ENCODE measurements around the gene TMEM176A. TPM values are rescaled to one million over a fixed set of nuclear protein-coding genes. Genes with fewer than 3 reads are reported as not detected.

The TMEM176A gene, protein sequence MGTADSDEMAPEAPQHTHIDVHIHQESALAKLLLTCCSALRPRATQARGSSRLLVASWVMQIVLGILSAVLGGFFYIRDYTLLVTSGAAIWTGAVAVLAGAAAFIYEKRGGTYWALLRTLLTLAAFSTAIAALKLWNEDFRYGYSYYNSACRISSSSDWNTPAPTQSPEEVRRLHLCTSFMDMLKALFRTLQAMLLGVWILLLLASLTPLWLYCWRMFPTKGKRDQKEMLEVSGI
- polyA plus RNA-seq (2013, experiment 1 of 2): 0.59 TPM
- 0.53 TPM for polyA plus RNA-seq (2013, experiment 2 of 2)

DNA sequence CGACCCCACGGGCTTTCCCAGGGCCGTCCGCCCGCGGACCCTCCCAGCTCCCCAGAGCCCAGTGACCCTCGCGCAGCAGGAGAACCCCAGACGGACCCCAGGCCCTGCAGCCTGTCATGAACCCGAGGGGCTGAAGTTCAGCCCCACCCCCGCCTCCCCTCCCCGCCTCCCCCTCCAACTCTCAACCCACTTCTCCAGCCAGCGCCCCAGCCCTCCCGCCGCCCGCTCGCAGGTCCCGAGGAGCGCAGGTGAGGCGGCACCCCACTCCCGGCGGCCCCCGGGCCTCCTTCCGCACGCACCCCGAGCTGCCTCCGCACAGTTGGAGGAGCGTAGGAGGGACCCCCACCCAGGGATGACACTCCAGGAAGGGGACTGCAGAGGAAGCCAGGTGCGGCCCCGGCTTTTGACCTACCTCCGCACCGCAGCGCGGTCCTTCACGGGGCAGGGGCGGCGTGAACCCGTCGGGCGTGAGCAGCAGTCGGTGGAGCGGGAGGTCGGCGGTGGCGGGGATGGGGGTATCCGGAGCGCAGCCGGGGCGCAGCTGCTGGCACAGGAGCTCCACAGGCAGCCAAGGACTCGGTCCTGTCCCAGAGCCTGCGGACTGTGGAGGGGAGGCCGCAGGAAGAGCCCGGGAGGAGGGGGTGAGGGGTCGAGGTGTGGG, at the start of gene TMEM176A:
TSS of gene TMEM176A (plus strand) at position 189 of the 661 bp plus-strand sequence. CDS start 782 bp downstream, outside the sequence.
- Histone ChIP-seq H3K18ac (ENCODE audit: low read length) (peak within 1 kb of the TSS; percentile 76), H3K9ac (ENCODE audit: low read depth, low read length, poor library complexity) (peak within 1 kb of the TSS; percentile 45), H3K4me2 (ENCODE audit: insufficient read depth, low read length, poor library complexity, severe bottlenecking) (peak within 1 kb of the TSS; percentile 79), H3K79me1 (ENCODE audit: low read depth, low read length) (no peaks in the 10 kb centered on the region), H2AK5ac (ENCODE audit: low read depth, low read length) (peak within 1 kb of the TSS; percentile 52), H3K27me3 (ENCODE audit: control insufficient read depth in 3 of 3, insufficient read depth in 3 of 3, low read depth in 1 of 3, low read length in 3 of 3) (peaks cover 13 to 65% (median 35%) of the 10 kb centered on the region in 3 experiments), H3K4ac (ENCODE audit: low read length) (no peak within 1 kb of the TSS), H2BK12ac (ENCODE audit: low read length) (peak within 1 kb of the TSS; percentile 14), H2BK5ac (ENCODE audit: low read length) (peak within 1 kb of the TSS; percentile 7), H4K91ac (ENCODE audit: low read depth, low read length, poor library complexity) (no peak within 1 kb of the TSS), H3K23ac (ENCODE audit: low read depth, low read length, poor library complexity) (peak within 1 kb of the TSS; percentile 6), H3K9me3 (replicated peaks in 1 of 2; ENCODE audit: control insufficient read depth in 2 of 2, insufficient read depth in 1 of 2, low read depth in 1 of 2, low read length in 2 of 2) (no peaks in the 10 kb centered on the region), H3K14ac (ENCODE audit: low read length) (peak within 1 kb of the TSS; percentile 73), H2BK15ac (ENCODE audit: low read length) (peak within 1 kb of the TSS; percentile 55), H2AFZ (ENCODE audit: low read length) (peak within 1 kb of the TSS; percentile 29), H3K27ac (replicated peaks; ENCODE audit: low read length) (no peak within 1 kb of the TSS), H3K4me3 (ENCODE audit: low read length in 2 of 2) (peak within 1 kb of the TSS in 1 of 2 donors; percentile 66), H4K8ac (ENCODE audit: low read depth, low read length) (no peak within 1 kb of the TSS), H2BK120ac (ENCODE audit: low read depth, low read length) (no peak within 1 kb of the TSS), H3K4me1 (ENCODE audit: control insufficient read depth in 2 of 2, insufficient read depth in 1 of 2, low read depth in 1 of 2, low read length in 2 of 2) (peaks cover 0 to 2% of the 10 kb centered on the region in 2 donors), H3K36me3 (replicated peaks in 1 of 2; ENCODE audit: control insufficient read depth in 2 of 2, insufficient read depth in 2 of 2, low read length in 2 of 2) (no peaks in the 10 kb centered on the region)
- DNase-seq (ENCODE audit: low spot score): no peak
- no CpG with 5 or more reads among the region's 54 CpGs for WGBS, 2 donors (ENCODE audit: extremely low coverage in 2 of 2, insufficient read length in 2 of 2, insufficient replicate concordance in 1 of 2)

DNA sequence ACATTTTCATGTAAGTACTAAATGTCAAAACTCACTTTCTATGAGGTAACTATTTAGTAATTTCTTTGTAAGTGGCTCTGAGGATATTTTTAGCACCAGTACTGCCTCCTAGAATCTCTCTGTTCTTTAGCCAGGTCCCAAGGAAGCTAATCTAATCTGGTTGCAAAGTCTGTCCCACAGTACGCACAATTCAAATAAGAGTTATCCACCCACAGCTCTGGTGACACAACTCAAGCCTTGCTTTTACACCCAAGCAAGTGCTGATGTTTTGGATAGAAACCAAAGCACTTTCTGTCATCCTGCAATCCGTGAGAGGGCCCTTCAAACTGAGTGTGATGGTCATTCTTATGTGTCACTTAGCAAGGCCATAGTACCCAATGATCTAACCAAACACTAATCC, 48.9 kb upstream of the TMEM176A start:
- Histone ChIP-seq H3K27me3 (ENCODE audit: control insufficient read depth in 3 of 3, insufficient read depth in 3 of 3, low read depth in 1 of 3, low read length in 3 of 3) (no peaks in the 10 kb centered on the region), H3K9me3 (replicated peaks in 1 of 2; ENCODE audit: control insufficient read depth in 2 of 2, insufficient read depth in 1 of 2, low read depth in 1 of 2, low read length in 2 of 2) (no peaks in the 10 kb centered on the region), H2AFZ (ENCODE audit: low read length) (no peak overlapping the region), H2BK12ac (ENCODE audit: low read length) (no peak overlapping the region), H3K36me3 (replicated peaks in 1 of 2; ENCODE audit: control insufficient read depth in 2 of 2, insufficient read depth in 2 of 2, low read length in 2 of 2) (no peaks in the 10 kb centered on the region), H3K4ac (ENCODE audit: low read length) (no peak overlapping the region), H3K4me1 (ENCODE audit: control insufficient read depth in 2 of 2, insufficient read depth in 1 of 2, low read depth in 1 of 2, low read length in 2 of 2) (no peaks in the 10 kb centered on the region), H4K8ac (ENCODE audit: low read depth, low read length) (no peak overlapping the region), H2AK5ac (ENCODE audit: low read depth, low read length) (no peak overlapping the region), H3K4me2 (ENCODE audit: insufficient read depth, low read length, poor library complexity, severe bottlenecking) (no peak overlapping the region), H3K18ac (ENCODE audit: low read length) (no peak overlapping the region), H2BK15ac (ENCODE audit: low read length) (no peak overlapping the region), H3K79me1 (ENCODE audit: low read depth, low read length) (no peaks in the 10 kb centered on the region), H2BK120ac (ENCODE audit: low read depth, low read length) (no peak overlapping the region), H3K23ac (ENCODE audit: low read depth, low read length, poor library complexity) (no peak overlapping the region), H3K4me3 (ENCODE audit: low read length in 2 of 2) (no peak overlapping the region), H2BK5ac (ENCODE audit: low read length) (no peak overlapping the region), H3K14ac (ENCODE audit: low read length) (no peak overlapping the region), H3K9ac (ENCODE audit: low read depth, low read length, poor library complexity) (no peak overlapping the region), H3K27ac (replicated peaks; ENCODE audit: low read length) (no peak overlapping the region), H4K91ac (ENCODE audit: low read depth, low read length, poor library complexity) (no peak overlapping the region)
- no CpG with 5 or more reads among the region's 2 CpGs for WGBS, 2 donors (ENCODE audit: extremely low coverage in 2 of 2, insufficient read length in 2 of 2, insufficient replicate concordance in 1 of 2)
- DNase-seq (ENCODE audit: low spot score): no peak

DNA sequence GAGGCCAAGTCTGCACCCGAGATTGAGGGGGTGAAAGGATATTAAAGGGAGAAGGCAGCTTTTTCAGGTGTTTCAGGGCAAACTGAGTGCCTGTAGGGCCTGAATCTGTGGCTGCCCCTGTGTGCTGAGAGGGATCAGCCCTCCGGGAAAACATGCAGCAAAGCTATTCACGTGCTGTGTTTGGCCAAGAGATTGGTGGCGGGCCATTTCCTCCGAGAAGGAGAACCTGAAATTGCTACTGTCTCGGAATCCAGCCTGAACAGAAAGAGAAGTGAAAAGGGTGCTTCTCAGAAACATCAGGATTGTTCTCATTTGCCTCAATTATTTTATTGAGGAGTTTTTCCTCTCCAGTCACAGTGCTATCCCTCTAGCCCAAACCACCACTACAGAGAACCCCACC, 47.3 kb upstream of the TMEM176A start:
- Histone ChIP-seq H2BK120ac (ENCODE audit: low read depth, low read length) (no peak overlapping the region), H3K9ac (ENCODE audit: low read depth, low read length, poor library complexity) (no peak overlapping the region), H4K8ac (ENCODE audit: low read depth, low read length) (no peak overlapping the region), H3K18ac (ENCODE audit: low read length) (no peak overlapping the region), H3K79me1 (ENCODE audit: low read depth, low read length) (no peaks in the 10 kb centered on the region), H3K4me2 (ENCODE audit: insufficient read depth, low read length, poor library complexity, severe bottlenecking) (no peak overlapping the region), H3K4me1 (ENCODE audit: control insufficient read depth in 2 of 2, insufficient read depth in 1 of 2, low read depth in 1 of 2, low read length in 2 of 2) (no peaks in the 10 kb centered on the region), H3K27me3 (ENCODE audit: control insufficient read depth in 3 of 3, insufficient read depth in 3 of 3, low read depth in 1 of 3, low read length in 3 of 3) (no peaks in the 10 kb centered on the region), H3K36me3 (replicated peaks in 1 of 2; ENCODE audit: control insufficient read depth in 2 of 2, insufficient read depth in 2 of 2, low read length in 2 of 2) (no peaks in the 10 kb centered on the region), H3K4me3 (ENCODE audit: low read length in 2 of 2) (no peak overlapping the region), H4K91ac (ENCODE audit: low read depth, low read length, poor library complexity) (no peak overlapping the region), H2AFZ (ENCODE audit: low read length) (no peak overlapping the region), H3K23ac (ENCODE audit: low read depth, low read length, poor library complexity) (no peak overlapping the region), H3K14ac (ENCODE audit: low read length) (no peak overlapping the region), H3K4ac (ENCODE audit: low read length) (no peak overlapping the region), H2AK5ac (ENCODE audit: low read depth, low read length) (no peak overlapping the region), H2BK12ac (ENCODE audit: low read length) (no peak overlapping the region), H3K9me3 (replicated peaks in 1 of 2; ENCODE audit: control insufficient read depth in 2 of 2, insufficient read depth in 1 of 2, low read depth in 1 of 2, low read length in 2 of 2) (no peaks in the 10 kb centered on the region), H2BK5ac (ENCODE audit: low read length) (no peak overlapping the region), H2BK15ac (ENCODE audit: low read length) (no peak overlapping the region), H3K27ac (replicated peaks; ENCODE audit: low read length) (no peak overlapping the region)
- no peak for DNase-seq (ENCODE audit: low spot score)
- WGBS, 2 donors (ENCODE audit: extremely low coverage in 2 of 2, insufficient read length in 2 of 2, insufficient replicate concordance in 1 of 2): no CpG with 5 or more reads among the region's 6 CpGs

DNA sequence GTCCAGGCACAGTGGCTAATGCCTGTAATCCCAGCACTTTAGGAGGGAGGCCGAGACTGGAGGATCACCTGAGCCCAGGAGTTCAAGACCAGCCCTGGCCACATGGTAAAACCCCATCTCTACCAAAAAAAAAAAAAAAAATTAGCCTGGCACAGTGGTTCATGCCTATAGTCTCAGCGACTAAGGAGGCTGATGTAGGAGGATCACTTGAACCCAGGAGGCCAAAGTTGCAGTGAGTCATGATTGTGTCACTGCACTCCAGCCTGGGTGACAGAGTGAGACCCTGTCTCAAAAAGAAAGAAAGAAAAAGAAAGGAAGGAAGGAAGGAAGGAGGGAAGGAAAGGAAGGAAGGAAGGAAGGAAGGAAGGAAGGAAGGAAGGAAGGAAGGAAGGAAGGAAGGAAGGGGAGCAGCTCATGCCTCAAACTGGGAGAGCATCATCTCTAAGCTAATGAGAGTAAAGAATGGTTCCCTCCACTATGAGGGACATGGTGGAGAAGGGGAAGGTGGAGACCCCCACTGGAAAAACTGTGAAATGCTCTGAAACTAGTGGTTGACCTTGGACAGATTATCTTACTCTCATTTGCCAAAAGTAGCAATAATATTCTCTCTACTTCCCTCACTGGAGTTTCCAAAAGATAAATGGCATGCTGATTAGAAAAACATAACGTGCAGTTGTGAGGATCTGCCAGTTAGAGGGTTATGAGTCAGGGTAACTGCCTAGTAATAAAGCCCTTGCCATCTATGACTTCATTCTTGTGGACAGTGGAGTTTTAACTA, 46.6 kb upstream of the TMEM176A start:
- Histone ChIP-seq H2BK120ac (ENCODE audit: low read depth, low read length) (no peak overlapping the region), H3K9me3 (replicated peaks in 1 of 2; ENCODE audit: control insufficient read depth in 2 of 2, insufficient read depth in 1 of 2, low read depth in 1 of 2, low read length in 2 of 2) (no peaks in the 10 kb centered on the region), H3K18ac (ENCODE audit: low read length) (no peak overlapping the region), H3K4ac (ENCODE audit: low read length) (no peak overlapping the region), H3K36me3 (replicated peaks in 1 of 2; ENCODE audit: control insufficient read depth in 2 of 2, insufficient read depth in 2 of 2, low read length in 2 of 2) (no peaks in the 10 kb centered on the region), H4K91ac (ENCODE audit: low read depth, low read length, poor library complexity) (no peak overlapping the region), H2AK5ac (ENCODE audit: low read depth, low read length) (no peak overlapping the region), H3K27me3 (ENCODE audit: control insufficient read depth in 3 of 3, insufficient read depth in 3 of 3, low read depth in 1 of 3, low read length in 3 of 3) (no peaks in the 10 kb centered on the region), H2AFZ (ENCODE audit: low read length) (no peak overlapping the region), H2BK12ac (ENCODE audit: low read length) (no peak overlapping the region), H4K8ac (ENCODE audit: low read depth, low read length) (no peak overlapping the region), H3K23ac (ENCODE audit: low read depth, low read length, poor library complexity) (no peak overlapping the region), H3K9ac (ENCODE audit: low read depth, low read length, poor library complexity) (no peak overlapping the region), H3K4me1 (ENCODE audit: control insufficient read depth in 2 of 2, insufficient read depth in 1 of 2, low read depth in 1 of 2, low read length in 2 of 2) (no peaks in the 10 kb centered on the region), H3K14ac (ENCODE audit: low read length) (no peak overlapping the region), H3K4me3 (ENCODE audit: low read length in 2 of 2) (no peak overlapping the region), H3K79me1 (ENCODE audit: low read depth, low read length) (no peaks in the 10 kb centered on the region), H2BK5ac (ENCODE audit: low read length) (no peak overlapping the region), H3K27ac (replicated peaks; ENCODE audit: low read length) (no peak overlapping the region), H2BK15ac (ENCODE audit: low read length) (no peak overlapping the region), H3K4me2 (ENCODE audit: insufficient read depth, low read length, poor library complexity, severe bottlenecking) (no peak overlapping the region)
- DNase-seq (ENCODE audit: low spot score): no peak
- no CpG with 5 or more reads among the region's 3 CpGs for WGBS, 2 donors (ENCODE audit: extremely low coverage in 2 of 2, insufficient read length in 2 of 2, insufficient replicate concordance in 1 of 2)

Measured in neuronal stem cell (in vitro differentiated cells).